ENCODE measurements around the gene NBEA. TPM values are rescaled to one million over a fixed set of nuclear protein-coding genes. Genes with fewer than 3 reads are reported as not detected.

The NBEA gene
- total and polyA plus RNA-seq, 11 donors: 5.0 to 39.2 (median 23.2) TPM

DNA sequence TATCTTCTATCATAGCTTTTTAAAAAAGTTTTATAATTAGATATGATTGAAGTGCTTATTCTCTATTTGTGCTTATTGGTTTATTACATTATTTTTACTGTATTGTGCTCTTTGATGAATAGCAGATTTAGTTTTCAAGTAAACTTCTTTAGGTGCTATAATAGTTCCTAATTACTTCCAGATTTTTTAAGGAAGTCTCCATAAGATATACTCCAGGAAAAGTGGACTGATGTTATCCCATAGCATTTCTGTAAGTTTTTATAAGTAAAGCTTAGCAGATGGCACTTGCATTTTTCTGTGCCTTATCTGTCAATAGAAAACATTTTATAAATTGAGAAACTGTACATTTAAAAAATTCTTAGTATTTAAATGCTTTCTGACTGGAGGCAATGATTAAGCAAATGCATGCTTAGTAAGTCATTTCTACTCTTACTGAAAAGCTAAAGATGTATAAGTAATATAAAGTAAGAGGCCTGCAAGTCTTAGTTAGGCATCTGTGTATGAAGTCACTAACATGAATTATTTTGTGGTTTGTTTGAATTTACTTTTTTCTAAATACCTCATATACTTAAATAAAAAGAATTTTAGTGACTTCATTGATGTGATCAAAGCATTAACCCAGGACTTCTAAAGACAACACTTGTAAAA lies 351.6 kb downstream of the NBEA start:
- TF ChIP-seq, protein P1, sequence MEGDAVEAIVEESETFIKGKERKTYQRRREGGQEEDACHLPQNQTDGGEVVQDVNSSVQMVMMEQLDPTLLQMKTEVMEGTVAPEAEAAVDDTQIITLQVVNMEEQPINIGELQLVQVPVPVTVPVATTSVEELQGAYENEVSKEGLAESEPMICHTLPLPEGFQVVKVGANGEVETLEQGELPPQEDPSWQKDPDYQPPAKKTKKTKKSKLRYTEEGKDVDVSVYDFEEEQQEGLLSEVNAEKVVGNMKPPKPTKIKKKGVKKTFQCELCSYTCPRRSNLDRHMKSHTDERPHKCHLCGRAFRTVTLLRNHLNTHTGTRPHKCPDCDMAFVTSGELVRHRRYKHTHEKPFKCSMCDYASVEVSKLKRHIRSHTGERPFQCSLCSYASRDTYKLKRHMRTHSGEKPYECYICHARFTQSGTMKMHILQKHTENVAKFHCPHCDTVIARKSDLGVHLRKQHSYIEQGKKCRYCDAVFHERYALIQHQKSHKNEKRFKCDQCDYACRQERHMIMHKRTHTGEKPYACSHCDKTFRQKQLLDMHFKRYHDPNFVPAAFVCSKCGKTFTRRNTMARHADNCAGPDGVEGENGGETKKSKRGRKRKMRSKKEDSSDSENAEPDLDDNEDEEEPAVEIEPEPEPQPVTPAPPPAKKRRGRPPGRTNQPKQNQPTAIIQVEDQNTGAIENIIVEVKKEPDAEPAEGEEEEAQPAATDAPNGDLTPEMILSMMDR (IDR thresholded peaks at IDR 0.05): no peak
- TF ChIP-seq POLR2A (IDR thresholded peaks at IDR 0.05): no peak
- Histone ChIP-seq H3K4me1 (peaks cover 0 to 6% (median 0%) of the 10 kb centered on the region in 12 donors), H3K27me3 (no peaks in the 10 kb centered on the region), H3K27ac (no peak overlapping the region), H3K4me3 (no peak overlapping the region), H3K36me3 (no peaks in the 10 kb centered on the region), H3K9me3 (no peaks in the 10 kb centered on the region)
- intact Hi-C loops (cut with DNase I): no loop called here
- no peak for DNase-seq
- no peak for ATAC-seq

GRCh38 chr13:35309706-35310105 lies 367.6 kb downstream of the NBEA start:
- Histone ChIP-seq H3K27me3 (no peaks in the 10 kb centered on the region), H3K4me3 (no peak overlapping the region), H3K27ac (no peak overlapping the region), H3K36me3 (peaks cover 0 to 5% (median 0%) of the 10 kb centered on the region in 9 donors), H3K9me3 (no peaks in the 10 kb centered on the region), H3K4me1 (no peaks in the 10 kb centered on the region)
- 96 to 97% (median 96%) methylated on average over 2 of the region's 2 CpGs for WGBS, 4 donors
- intact Hi-C loops (cut with DNase I): loop anchor here in 1 of 10 donors (10.0 kb wide), 1 partner anchor 55 kb away; no protein-coding TSS in a partner anchor
- TF ChIP-seq, protein P1 (IDR thresholded peaks at IDR 0.05): no peak
- no peak for TF ChIP-seq POLR2A (IDR thresholded peaks at IDR 0.05)
- ATAC-seq (no peak), DNase-seq (no peak)

DNA sequence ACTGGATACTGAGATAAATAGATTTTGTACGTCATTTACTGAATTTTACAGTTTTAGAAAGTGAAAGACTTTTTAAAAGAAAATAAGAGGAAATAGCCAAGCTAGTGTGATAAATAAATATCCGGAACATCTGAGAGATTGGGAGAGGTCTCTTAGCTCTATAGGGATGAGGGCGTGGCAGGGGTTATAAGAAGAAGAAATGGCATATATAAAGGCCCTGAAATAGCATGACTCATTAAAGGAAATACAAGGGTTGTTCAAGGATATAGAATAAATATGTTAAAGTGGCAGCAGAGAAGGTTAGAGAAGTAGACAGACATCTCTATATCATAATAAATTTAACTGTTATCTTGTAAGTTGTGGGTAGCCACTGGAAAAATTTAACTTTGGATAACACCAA lies 390.1 kb downstream of the NBEA start:
- 90 to 91% (median 91%) methylated on average over 3 of the region's 3 CpGs for WGBS, 4 donors
- peaks cover 0 to 19% (median 0%) of the 10 kb centered on the region in 12 donors for H3K9me3 ChIP-seq
- no peak for TF ChIP-seq POLR2A (IDR thresholded peaks at IDR 0.05)
- TF ChIP-seq, protein P1 (IDR thresholded peaks at IDR 0.05): no peak
- H3K4me3 ChIP-seq: no peak overlapping the region
- H3K4me1 ChIP-seq: no peaks in the 10 kb centered on the region
- no peak overlapping the region for H3K27ac ChIP-seq
- DNase-seq (no peak), ATAC-seq (no peak)
- intact Hi-C loops (cut with DNase I): no loop called here
- H3K27me3 ChIP-seq: no peaks in the 10 kb centered on the region
- peaks cover 0 to under 1% (median 0%) of the 10 kb centered on the region in 9 donors for H3K36me3 ChIP-seq

DNA sequence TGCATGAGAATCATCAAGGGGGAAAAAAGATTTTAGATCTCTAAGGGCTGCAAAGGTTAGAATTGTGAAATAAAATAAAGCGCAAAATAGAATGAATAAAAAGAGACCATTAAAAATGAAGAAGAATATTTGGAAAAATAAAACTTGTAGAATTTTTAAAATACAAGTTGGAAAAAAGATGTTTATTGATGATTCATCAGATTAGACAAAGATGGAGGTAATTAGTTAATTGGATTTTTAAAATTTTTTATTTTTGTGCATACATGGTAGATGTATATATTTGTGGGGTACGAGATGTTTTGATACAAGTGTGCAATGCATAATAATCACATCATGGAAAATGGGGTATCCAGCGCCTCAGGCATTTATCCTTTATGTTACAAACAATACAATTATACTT lies 391.1 kb downstream of the NBEA start:
- intact Hi-C loops (cut with DNase I): no loop called here
- DNase-seq: no peak

DNA sequence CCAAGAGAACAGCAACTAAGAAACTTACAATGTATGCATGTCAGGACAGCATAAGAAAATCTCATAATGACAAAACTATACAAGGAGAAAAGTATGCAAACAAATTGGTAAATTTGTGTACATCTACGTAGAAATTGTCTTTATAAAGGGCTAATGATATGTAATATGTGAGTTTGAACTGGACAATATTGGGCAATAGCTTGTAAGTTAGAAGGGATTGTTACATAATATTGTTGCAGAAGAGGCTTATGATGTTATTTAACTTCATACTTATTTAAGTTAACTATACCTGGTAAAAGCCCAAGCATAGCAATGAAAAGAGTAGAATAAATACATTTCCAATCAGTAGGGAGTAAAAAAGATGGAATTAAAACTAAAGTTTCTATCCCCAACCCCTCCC lies 400.4 kb downstream of the NBEA start:
- ATAC-seq (no peak), DNase-seq (no peak)
- TF ChIP-seq, protein P1 (IDR thresholded peaks at IDR 0.05): no peak
- TF ChIP-seq POLR2A (IDR thresholded peaks at IDR 0.05): no peak
- no peaks in the 10 kb centered on the region for H3K36me3 ChIP-seq
- no peak overlapping the region for H3K4me3 ChIP-seq
- intact Hi-C loops (cut with DNase I): no loop called here
- no peak overlapping the region for H3K27ac ChIP-seq
- no peaks in the 10 kb centered on the region for H3K27me3 ChIP-seq
- H3K9me3 ChIP-seq: no peaks in the 10 kb centered on the region
- WGBS, 4 donors: 87 to 100% (median 96%) methylated on average over 1 of the region's 1 CpG
- H3K4me1 ChIP-seq: no peaks in the 10 kb centered on the region

More for the DNA sequence above, 391.1 kb downstream of the NBEA start:
- no peak overlapping the region for H3K4me3 ChIP-seq
- H3K4me1 ChIP-seq: no peaks in the 10 kb centered on the region
- peaks cover 0 to 16% (median 0%) of the 10 kb centered on the region in 12 donors for H3K9me3 ChIP-seq
- H3K27me3 ChIP-seq: no peaks in the 10 kb centered on the region
- ATAC-seq: no peak
- H3K27ac ChIP-seq: no peak overlapping the region
- no peak for TF ChIP-seq POLR2A (IDR thresholded peaks at IDR 0.05)
- no peaks in the 10 kb centered on the region for H3K36me3 ChIP-seq
- 95 to 98% (median 98%) methylated on average over 3 of the region's 3 CpGs for WGBS, 4 donors

Data from heart left ventricle (tissue), 16 donors.